Stomach (tissue), 9 donors: Measurements from ENCODE around the gene NF1. TPM values are rescaled to one million over a fixed set of nuclear protein-coding genes. Genes with fewer than 3 reads are reported as not detected.

Experiments
- DNase-seq, 2 donors: peaks; one replicate each; pipeline versions ENCODE4 v3.0.0 to v3.0.0-alpha.2; 2013 to 2019
- H3K27ac ChIP-seq, 5 donors: fragments of 200-600 bp in 4 of 5; sonication (generic) in 4 of 5; one replicate each; pipeline ENCODE4 v1.5.1; 2013 to 2019; ENCODE audit warnings: mild to moderate bottlenecking in 1 of 5, moderate library complexity in 1 of 5
- H3K27me3 ChIP-seq, 3 donors: fragments of 200-600 bp; sonication (generic); one replicate each; pipeline ENCODE4 v1.5.1; 2017 to 2019; ENCODE audit warnings: mixed run types in 1 of 3
- H3K36me3 ChIP-seq, 4 donors: fragments of 200-600 bp; sonication (generic); 1 replicate in 3 of 4; 2 replicates in 1 of 4; pipeline ENCODE4 v1.5.1; 2016 to 2019
- H3K4me1 ChIP-seq, 4 donors: fragments of 200-600 bp; sonication (generic); one replicate each; pipeline ENCODE4 v1.5.1; 2016 to 2019
- H3K4me3 ChIP-seq, 4 donors: fragments of 200-600 bp; sonication (generic) in 3 of 4; one replicate each; pipeline ENCODE4 v1.5.1; 2016 to 2019; ENCODE audit warnings: mild to moderate bottlenecking in 1 of 4
- H3K9me3 ChIP-seq, 4 donors: fragments of 200-600 bp; sonication (generic); one replicate each; pipeline ENCODE4 v1.5.1; 2016 to 2019
- CTCF ChIP-seq, 7 experiments: fragments of 450-650 bp in 4 of 7; fragments of 200-600 bp in 3 of 7; sonication (generic) in 3 of 7; IDR thresholded peaks; one replicate each; pipeline ENCODE4 v1.5.1; 2016 to 2019; ENCODE audit warnings: antibody characterized with exemption in 7 of 7, control low read depth in 2 of 7, mild to moderate bottlenecking in 1 of 7
- EP300 ChIP-seq: sonication (generic); formaldehyde crosslinking; IDR thresholded peaks from one replicate; pipeline ENCODE4 v1.6.1; 2017; ENCODE audit warnings: antibody characterized with exemption
- POLR2A ChIP-seq, 4 donors: fragments of 450-650 bp; IDR thresholded peaks; one replicate each; pipeline ENCODE4 v1.6.1; 2016; ENCODE audit warnings: antibody characterized with exemption in 4 of 4, control low read depth in 2 of 4, mild to moderate bottlenecking in 1 of 4, moderate library complexity in 1 of 4
- POLR2AphosphoS5 ChIP-seq, 3 donors: sonication (generic); formaldehyde crosslinking; IDR thresholded peaks; one replicate each; pipeline ENCODE4 v1.6.1; 2016; ENCODE audit warnings: antibody characterized with exemption in 3 of 3
- WGBS, 5 donors: extraction: QIAGEN DNeasy Blood & Tissue Kit in 3 of 5; methylation state at CpG; one replicate each; pipeline versions ENCODE4 v1.1.5 to v1.1.7; 2013 to 2018; 5-methylcytosine and 5-hydroxymethylcytosine counted together
- intact Hi-C: fragments of 100-400 bp; cut with DNase I; formaldehyde crosslinking; loops from one replicate; pipeline ENCODE4 v1.15.1; 2023; ENCODE audit warnings: low total_unique reads
- polyA plus RNA-seq, 3 donors: library from polyadenylated mRNA; stranded (reverse); fragments of 200-250 nt; gene quantifications; one replicate each; pipeline ENCODE4 v1.2.3, GENCODE V29; 2013
- total RNA-seq, 5 donors: library from RNA; depleted of rRNA; stranded (reverse); fragments of >200 nt; gene quantifications; one replicate each; pipeline versions ENCODE4 v1.1.0 to v1.2.3, GENCODE V29; 2014 to 2016
- donor health status: healthy with polysubstance abuse.
- donor health status: Bipolar disorder and iron deficiency.
- donor health status: healthy.

The NF1 gene
- total and polyA plus RNA-seq, 8 donors: 5.2 to 108 (median 50.5) TPM

GRCh38 chr17:31060791-31061550, 33.8 kb upstream of the NF1 start:
- no peak for DNase-seq
- H3K27ac ChIP-seq: no peak overlapping the region
- H3K27me3 ChIP-seq: no peaks in the 10 kb centered on the region
- H3K36me3 ChIP-seq: no peaks in the 10 kb centered on the region
- H3K4me1 ChIP-seq: no peaks in the 10 kb centered on the region
- 82 to 90% (median 88%) methylated on average over 7 of the region's 7 CpGs for WGBS, 5 donors
- no peak for TF ChIP-seq CTCF (IDR thresholded peaks at IDR 0.05)
- no peak for TF ChIP-seq POLR2A (IDR thresholded peaks at IDR 0.05)
- no peak for TF ChIP-seq EP300
- TF ChIP-seq POLR2AphosphoS5 (IDR thresholded peaks at IDR 0.05): no peak
- intact Hi-C loops: no loop called here
- no peak overlapping the region for H3K4me3 ChIP-seq
- H3K9me3 ChIP-seq: no peaks in the 10 kb centered on the region

GRCh38 chr17:31061678-31062077, 33.1 kb upstream of the NF1 start:
- H3K4me1 ChIP-seq: no peaks in the 10 kb centered on the region
- intact Hi-C loops: no loop called here
- WGBS, 5 donors: 78 to 100% (median 85%) methylated on average over 3 of the region's 3 CpGs
- H3K27me3 ChIP-seq: no peaks in the 10 kb centered on the region
- H3K4me3 ChIP-seq: no peak overlapping the region
- no peaks in the 10 kb centered on the region for H3K36me3 ChIP-seq
- no peak for TF ChIP-seq CTCF (IDR thresholded peaks at IDR 0.05)
- TF ChIP-seq EP300: no peak
- TF ChIP-seq POLR2AphosphoS5 (IDR thresholded peaks at IDR 0.05): no peak
- TF ChIP-seq POLR2A (IDR thresholded peaks at IDR 0.05): no peak
- H3K27ac ChIP-seq: no peak overlapping the region
- H3K9me3 ChIP-seq: no peaks in the 10 kb centered on the region
- DNase-seq: no peak

GRCh38 chr17:31062346-31062745, 32.4 kb upstream of the NF1 start:
- no peak for TF ChIP-seq CTCF (IDR thresholded peaks at IDR 0.05)
- no peak for TF ChIP-seq EP300
- no peak for TF ChIP-seq POLR2A (IDR thresholded peaks at IDR 0.05)
- no peak for TF ChIP-seq POLR2AphosphoS5 (IDR thresholded peaks at IDR 0.05)
- DNase-seq: no peak
- Histone ChIP-seq H3K4me3 (no peak overlapping the region), H3K36me3 (no peaks in the 10 kb centered on the region), H3K27me3 (no peaks in the 10 kb centered on the region), H3K9me3 (no peaks in the 10 kb centered on the region), H3K4me1 (peaks cover 0 to under 1% (median 0%) of the 10 kb centered on the region in 4 donors), H3K27ac (no peak overlapping the region)
- 91 to 97% (median 95%) methylated on average over 3 of the region's 3 CpGs for WGBS, 5 donors
- intact Hi-C loops: no loop called here

GRCh38 chr17:31064707-31065106, 30.1 kb upstream of the NF1 start:
- no peak for DNase-seq
- Histone ChIP-seq H3K27me3 (no peaks in the 10 kb centered on the region), H3K4me3 (no peak overlapping the region), H3K36me3 (no peaks in the 10 kb centered on the region), H3K27ac (no peak overlapping the region), H3K9me3 (no peaks in the 10 kb centered on the region), H3K4me1 (peaks cover 0 to 13% (median 3%) of the 10 kb centered on the region in 4 donors)
- TF ChIP-seq CTCF (IDR thresholded peaks at IDR 0.05): no peak
- TF ChIP-seq POLR2AphosphoS5 (IDR thresholded peaks at IDR 0.05): no peak
- TF ChIP-seq EP300: no peak
- no peak for TF ChIP-seq POLR2A (IDR thresholded peaks at IDR 0.05)
- 87 to 95% (median 91%) methylated on average over 2 of the region's 2 CpGs for WGBS, 5 donors
- intact Hi-C loops: no loop called here
